Measurements from ENCODE around the gene CHST6. TPM values are rescaled to one million over a fixed set of nuclear protein-coding genes. Genes with fewer than 3 reads are reported as not detected.
A peak's percentile ranks its signal among the peaks of the same experiment; 100 is the strongest.

Gene CHST6
- total RNA-seq, 3 donors from 2014 or later, result 1.8 to 2.9 (median 2.9) TPM

DNA sequence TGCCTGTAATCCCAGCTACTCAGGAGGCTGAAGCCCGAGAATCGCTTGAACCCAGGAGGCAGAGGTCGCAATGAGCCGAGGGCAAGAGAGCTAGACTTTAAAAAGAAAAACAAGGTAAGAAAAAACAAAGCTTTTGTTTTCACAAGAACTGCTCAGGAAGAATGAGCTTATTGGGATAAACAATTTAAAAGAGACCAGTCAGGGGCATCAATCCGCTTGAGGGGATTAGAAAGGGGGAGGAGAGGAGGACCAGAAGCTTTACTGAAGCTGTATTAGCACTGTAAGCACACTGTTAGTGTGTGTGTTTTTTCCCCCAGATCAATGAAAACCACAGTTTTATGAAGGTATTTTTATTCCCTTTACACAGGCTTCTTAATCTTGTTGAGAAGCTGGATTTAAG is 39.6 kb downstream of the CHST6 start:
- no peaks in the 10 kb centered on the region for H3K9me3 ChIP-seq
- H3K4me3 ChIP-seq, result no peak overlapping the region
- TF ChIP-seq, protein P1, sequence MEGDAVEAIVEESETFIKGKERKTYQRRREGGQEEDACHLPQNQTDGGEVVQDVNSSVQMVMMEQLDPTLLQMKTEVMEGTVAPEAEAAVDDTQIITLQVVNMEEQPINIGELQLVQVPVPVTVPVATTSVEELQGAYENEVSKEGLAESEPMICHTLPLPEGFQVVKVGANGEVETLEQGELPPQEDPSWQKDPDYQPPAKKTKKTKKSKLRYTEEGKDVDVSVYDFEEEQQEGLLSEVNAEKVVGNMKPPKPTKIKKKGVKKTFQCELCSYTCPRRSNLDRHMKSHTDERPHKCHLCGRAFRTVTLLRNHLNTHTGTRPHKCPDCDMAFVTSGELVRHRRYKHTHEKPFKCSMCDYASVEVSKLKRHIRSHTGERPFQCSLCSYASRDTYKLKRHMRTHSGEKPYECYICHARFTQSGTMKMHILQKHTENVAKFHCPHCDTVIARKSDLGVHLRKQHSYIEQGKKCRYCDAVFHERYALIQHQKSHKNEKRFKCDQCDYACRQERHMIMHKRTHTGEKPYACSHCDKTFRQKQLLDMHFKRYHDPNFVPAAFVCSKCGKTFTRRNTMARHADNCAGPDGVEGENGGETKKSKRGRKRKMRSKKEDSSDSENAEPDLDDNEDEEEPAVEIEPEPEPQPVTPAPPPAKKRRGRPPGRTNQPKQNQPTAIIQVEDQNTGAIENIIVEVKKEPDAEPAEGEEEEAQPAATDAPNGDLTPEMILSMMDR (IDR thresholded peaks at IDR 0.05), result no peak
- H3K36me3 ChIP-seq (ENCODE audit: low read depth), result no peaks in the 10 kb centered on the region
- intact Hi-C loops (cut with DNase I, micrococcal nuclease), result no loop called here
- peaks cover 64% of the 10 kb centered on the region for H3K4me1 ChIP-seq (ENCODE audit: low read depth)
- ATAC-seq, result no peak
- no peak for DNase-seq

DNA sequence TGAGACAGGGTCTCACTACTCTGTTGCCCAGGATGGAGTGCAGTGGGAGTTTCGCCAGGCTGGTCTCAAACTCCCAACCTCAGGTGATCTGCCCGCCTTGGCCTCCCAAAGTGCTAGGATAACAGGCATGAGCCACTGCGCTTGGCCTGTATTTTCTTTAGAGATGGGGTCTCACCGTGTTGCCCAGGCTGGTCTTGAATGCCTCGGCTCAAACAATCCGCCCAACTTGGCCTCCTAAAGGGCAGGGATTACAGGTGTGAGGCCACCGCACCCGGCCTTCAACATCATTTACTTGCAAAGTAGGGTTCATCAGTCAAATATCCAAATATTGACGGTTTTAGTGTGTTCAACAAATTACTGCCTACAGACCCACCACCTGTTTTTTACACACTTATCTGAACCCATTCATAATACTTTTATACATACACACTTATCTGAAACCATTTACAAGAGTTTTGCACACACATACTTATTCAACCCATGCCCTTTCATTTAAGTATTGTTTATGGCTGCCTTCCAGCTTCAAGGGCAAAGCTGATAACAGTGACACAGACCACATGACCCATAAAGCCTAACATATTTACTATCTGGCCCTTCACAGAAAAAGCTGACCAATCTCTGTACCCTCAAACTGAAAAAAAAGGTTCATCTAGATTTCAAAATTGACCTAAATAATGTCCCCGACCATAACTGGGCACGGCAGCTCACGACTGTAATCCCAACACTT is 42.6 kb downstream of the CHST6 start:
- TF ChIP-seq, protein P1 (IDR thresholded peaks at IDR 0.05), result no peak
- intact Hi-C loops (cut with DNase I, micrococcal nuclease), result no loop called here
- ATAC-seq, result peak; percentile 42
- H3K4me1 ChIP-seq (ENCODE audit: low read depth), result peaks cover 38% of the 10 kb centered on the region
- no peak overlapping the region for H3K4me3 ChIP-seq
- H3K9me3 ChIP-seq, result no peaks in the 10 kb centered on the region
- H3K36me3 ChIP-seq (ENCODE audit: low read depth), result no peaks in the 10 kb centered on the region
- no peak for DNase-seq

DNA sequence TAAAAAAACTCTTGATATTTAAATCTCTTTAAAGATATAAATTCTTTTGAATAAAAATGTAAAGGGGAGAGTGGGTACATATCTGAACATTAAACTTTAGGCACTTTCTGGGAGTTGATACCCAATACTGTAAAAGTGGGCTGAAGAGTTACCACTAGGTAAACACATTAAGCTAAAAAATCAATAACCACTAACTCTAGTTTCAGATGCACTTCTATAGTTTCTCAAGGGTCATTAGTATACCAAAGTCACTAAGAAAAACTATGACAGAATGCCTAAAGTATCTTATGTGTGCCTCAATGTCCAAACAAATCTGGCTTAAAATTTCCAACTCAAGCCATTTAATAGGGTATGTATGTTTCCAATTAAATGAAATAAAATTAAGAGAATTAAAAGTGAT is 48.8 kb downstream of the CHST6 start:
- TF ChIP-seq, protein P1 (IDR thresholded peaks at IDR 0.05), result no peak
- no peak for ATAC-seq
- Histone ChIP-seq H3K36me3 (ENCODE audit: low read depth) (no peaks in the 10 kb centered on the region), H3K4me3 (no peak overlapping the region), H3K9me3 (no peaks in the 10 kb centered on the region), H3K4me1 (ENCODE audit: low read depth) (no peaks in the 10 kb centered on the region)
- intact Hi-C loops (cut with DNase I, micrococcal nuclease), result no loop called here
- DNase-seq, result no peak

DNA sequence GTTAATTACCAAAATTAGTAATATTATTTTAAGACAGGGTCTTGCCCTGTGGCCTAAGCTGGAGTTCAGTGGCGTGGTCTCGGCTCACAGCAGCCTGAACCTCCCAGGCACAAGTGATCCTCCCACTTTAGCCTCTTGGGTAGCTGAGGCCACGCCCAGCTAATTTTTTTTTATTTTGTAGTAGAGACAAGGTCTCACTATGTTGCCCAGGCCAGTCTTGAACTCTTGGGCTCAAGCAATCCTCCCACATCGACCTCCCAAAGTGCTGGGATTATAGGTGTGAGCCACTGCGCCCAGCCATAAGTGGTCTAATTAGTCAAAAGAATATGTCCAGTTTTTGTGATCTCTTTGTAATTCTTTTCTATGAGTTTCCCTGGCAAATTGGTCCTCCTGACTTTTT is 49.9 kb downstream of the CHST6 start:
- no peak for DNase-seq
- TF ChIP-seq, protein P1 (IDR thresholded peaks at IDR 0.05), result no peak
- Histone ChIP-seq H3K9me3 (no peaks in the 10 kb centered on the region), H3K36me3 (ENCODE audit: low read depth) (no peaks in the 10 kb centered on the region), H3K4me1 (ENCODE audit: low read depth) (no peaks in the 10 kb centered on the region), H3K4me3 (no peak overlapping the region)
- no peak for ATAC-seq
- intact Hi-C loops (cut with DNase I, micrococcal nuclease), result no loop called here

DNA sequence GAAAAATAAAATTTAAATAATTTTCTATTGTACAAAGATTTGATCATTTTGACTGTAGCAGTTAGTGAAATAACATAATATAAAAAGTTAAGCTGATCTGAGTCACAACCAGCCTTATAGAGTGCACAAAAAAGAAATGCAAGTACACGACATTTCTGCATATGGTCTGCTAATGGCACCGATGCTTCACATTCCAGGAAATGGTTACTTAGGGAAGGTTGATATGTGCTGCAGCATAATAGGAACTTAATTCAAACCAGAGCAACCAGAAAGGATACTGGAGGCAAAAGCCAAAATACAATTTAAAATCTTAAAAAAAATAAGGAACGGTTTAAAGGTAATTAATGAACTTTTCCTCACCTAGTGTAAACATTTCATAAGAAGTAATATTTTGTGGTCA is 51.9 kb downstream of the CHST6 start:
- H3K4me1 ChIP-seq (ENCODE audit: low read depth), result no peaks in the 10 kb centered on the region
- ATAC-seq, result no peak
- DNase-seq, result no peak
- intact Hi-C loops (cut with DNase I, micrococcal nuclease), result no loop called here
- no peak overlapping the region for H3K4me3 ChIP-seq
- TF ChIP-seq, protein P1 (IDR thresholded peaks at IDR 0.05), result no peak
- no peaks in the 10 kb centered on the region for H3K9me3 ChIP-seq
- H3K36me3 ChIP-seq (ENCODE audit: low read depth), result no peaks in the 10 kb centered on the region
